Measurements from ENCODE around the gene CRIP3.

GRCh38 chr6:43334466-43335095 is 26.0 kb upstream of the CRIP3 start:
- TF ChIP-seq CTCF (IDR thresholded peaks at IDR 0.05; ENCODE audit: control extremely low read depth in 1 of 3, insufficient read depth in 1 of 3, low read depth in 1 of 3, low read length in 3 of 3) = peak in 2 of 3 experiments; percentile 68 to 74; a peak in 3 of 4 replicates
- no peak for TF ChIP-seq POLR2A (IDR thresholded peaks at IDR 0.05; ENCODE audit: control extremely low read depth in 1 of 2, low read depth in 2 of 2, low read length in 2 of 2)
- TF ChIP-seq EZH2 (IDR thresholded peaks at IDR 0.05; ENCODE audit: low read depth, low read length, severe bottlenecking) = no peak
- TF ChIP-seq RAD21 (IDR thresholded peaks at IDR 0.05 in 1 of 2, conservative IDR thresholded peaks at IDR 0.05 in 1 of 2; ENCODE audit: low read depth in 2 of 2, low read length in 2 of 2) = peak; percentile 70 to 76
- no peak for TF ChIP-seq RFX5 (IDR thresholded peaks at IDR 0.05; ENCODE audit: borderline replicate concordance, low read depth, low read length)
- TF ChIP-seq SP1 (IDR thresholded peaks at IDR 0.05; ENCODE audit: low read depth, low read length) = no peak
- no peak for TF ChIP-seq MAX (IDR thresholded peaks at IDR 0.05)
- TF ChIP-seq TBP (IDR thresholded peaks at IDR 0.05; ENCODE audit: low read depth, low read length) = no peak
- no peak for TF ChIP-seq USF2 (IDR thresholded peaks at IDR 0.05; ENCODE audit: low read length)
- no peak for TF ChIP-seq EP300 (IDR thresholded peaks at IDR 0.05; ENCODE audit: borderline replicate concordance in 1 of 2, low read depth in 2 of 2, low read length in 2 of 2)
- no peak for TF ChIP-seq KDM1A (IDR thresholded peaks at IDR 0.05; ENCODE audit: borderline replicate concordance, low read length)
- no peak for TF ChIP-seq CBX8 (IDR thresholded peaks at IDR 0.05; ENCODE audit: borderline replicate concordance, low read depth, low read length)
- no peak for TF ChIP-seq EGR1 (IDR thresholded peaks at IDR 0.05; ENCODE audit: borderline replicate concordance, low read depth, low read length)
